ENCODE data around the gene SSBP4.

DNA sequence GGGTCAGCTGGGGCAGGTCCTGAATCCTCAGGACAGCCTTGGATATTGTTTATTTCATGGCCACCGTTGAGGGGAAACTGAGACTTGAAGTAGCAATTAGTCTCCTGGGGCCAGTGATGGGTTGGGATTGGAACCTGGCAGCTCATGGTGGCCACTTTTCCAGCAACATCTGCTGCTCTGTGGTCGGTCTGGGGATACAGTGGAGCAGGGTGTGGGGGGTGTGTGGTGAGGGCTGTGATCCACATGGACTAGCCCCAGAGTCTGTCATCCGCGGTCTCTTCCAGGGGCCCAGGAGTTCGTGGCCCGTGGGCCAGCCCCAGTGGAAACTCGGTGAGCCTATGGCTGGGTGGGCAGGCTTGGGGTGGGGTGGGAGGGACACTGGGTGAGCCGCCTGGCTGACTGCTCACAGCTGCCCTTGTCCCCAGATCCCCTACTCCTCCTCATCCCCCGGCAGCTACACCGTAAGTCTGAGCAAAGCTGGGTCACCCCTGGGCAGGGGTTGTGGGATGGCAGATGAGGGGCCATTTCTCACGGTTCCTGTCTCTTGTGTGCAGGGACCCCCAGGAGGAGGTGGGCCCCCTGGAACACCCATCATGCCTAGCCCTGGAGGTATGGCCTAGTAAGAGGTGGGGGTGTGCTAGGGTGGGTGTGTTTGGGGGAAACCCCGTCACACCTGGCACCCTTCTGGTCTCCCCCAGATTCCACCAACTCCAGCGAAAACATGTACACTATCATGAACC is 13.2 kb downstream of the SSBP4 start:
- TF ChIP-seq CTCF (IDR thresholded peaks at IDR 0.05) (no peak), POLR2A (IDR thresholded peaks at IDR 0.05) (no peak)
